K562 (cell line): Measurements from ENCODE around the gene TXNRD1. TPM values are rescaled to one million over a fixed set of nuclear protein-coding genes. Genes with fewer than 3 reads are reported as not detected.

ENCODE experiments used
- ATAC-seq: fragments of 200-7000 bp; cut with Tn5 transposase; 3 replicates; pipeline ENCODE4 v1.9.1; 2020; ENCODE audit warnings: moderate library complexity
- BruUV-seq: library from RNA; stranded (reverse); fragments of 400-500 nt; replicated peaks from 2 replicates; lab custom pipeline; 2021; lab: Mats Ljungman, UMichigan
- CTCF ChIA-PET: fragments of 300-600 bp; formaldehyde crosslinking; extraction: SDS; loops from one replicate; lab custom pipeline; 2021; ENCODE audit warnings: low intra/inter-chr PET ratio; lab: Yijun Ruan, JAX
- POLR2A ChIA-PET: fragments of 300-600, 350-650 bp; sonication (Branson Sonifier 250); formaldehyde crosslinking; extraction: SDS; loops from one replicate; lab custom pipeline; 2021; ENCODE audit warnings: antibody characterized with exemption, inconsistent platforms; lab: Yijun Ruan, JAX
- DNase-seq, 4 experiments: peaks; one replicate each; pipeline versions ENCODE4 v3.0.0 to v3.0.0-alpha.2; 2011 to 2018; ENCODE audit warnings: low spot score in 3 of 4, mixed read lengths in 3 of 4; ENCODE audit errors: extremely low read depth in 1 of 4
- FAIRE-seq: peaks from 2 replicates; lab custom pipeline; 2011; peaks lifted over from hg19 to GRCh38; lab: Jason Lieb, UNC
- H2AFZ ChIP-seq: 2 replicates; pipeline ENCODE4 v1.6.0; 2011; ENCODE audit warnings: low read depth, low read length, control low read depth, inconsistent platforms
- H3K27ac ChIP-seq: fragments of 200-600 bp; 3 replicates; pipeline ENCODE4 v1.8.0; 2011; ENCODE audit warnings: low read depth, mild to moderate bottlenecking, control low read depth, inconsistent platforms, low read length, moderate library complexity, mixed read lengths; ENCODE audit errors: extremely low read depth
- H3K27me3 ChIP-seq, 2 experiments: fragments of 300-600 bp in 1 of 2; 2 replicates in 1 of 2; 3 replicates in 1 of 2; pipeline versions ENCODE4 v1.6.0 to v1.8.0; 2011; ENCODE audit warnings: inconsistent platforms in 2 of 2, low read length in 2 of 2, mild to moderate bottlenecking in 1 of 2, mixed read lengths in 1 of 2, moderate library complexity in 1 of 2; ENCODE audit not compliant: control insufficient read depth in 2 of 2, insufficient read depth in 2 of 2
- H3K36me3 ChIP-seq: fragments of 300-600 bp; 3 replicates; pipeline ENCODE4 v1.8.0; 2011; ENCODE audit warnings: mild to moderate bottlenecking, low read length, inconsistent platforms; ENCODE audit not compliant: control insufficient read depth, insufficient read depth
- H3K4me1 ChIP-seq, 2 experiments: fragments of 200-600 bp in 1 of 2; replicated peaks in 1 of 2; 2 replicates in 1 of 2; 3 replicates in 1 of 2; pipeline versions ENCODE4 v1.5.1 to v1.8.0; 2011; ENCODE audit warnings: inconsistent platforms in 2 of 2, low read length in 2 of 2, mild to moderate bottlenecking in 1 of 2, mixed read lengths in 1 of 2, moderate library complexity in 1 of 2; ENCODE audit not compliant: control insufficient read depth in 2 of 2, insufficient read depth in 2 of 2
- H3K4me2 ChIP-seq: 2 replicates; pipeline ENCODE4 v1.6.1; 2011; ENCODE audit warnings: low read length, control low read depth, inconsistent platforms, mixed read lengths; ENCODE audit not compliant: insufficient read depth
- H3K4me3 ChIP-seq: fragments of 200-600 bp; sonication (generic), shearing (Covaris generic); 2 replicates; pipeline ENCODE4 v1.5.1; 2016; ENCODE audit warnings: control low read depth, inconsistent platforms
- H3K79me2 ChIP-seq: fragments of 200-600 bp; 3 replicates; pipeline ENCODE4 v1.8.0; 2011; ENCODE audit warnings: low read length, inconsistent platforms; ENCODE audit not compliant: control insufficient read depth, insufficient read depth
- H3K9ac ChIP-seq, 2 experiments: 2 replicates each; pipeline versions ENCODE4 v1.6.0 to v1.6.1; 2011; ENCODE audit warnings: low read depth in 2 of 2, low read length in 2 of 2, control low read depth in 1 of 2, inconsistent platforms in 1 of 2, mild to moderate bottlenecking in 1 of 2, mixed read lengths in 1 of 2; ENCODE audit not compliant: insufficient read depth in 1 of 2
- H3K9me1 ChIP-seq: one replicate; pipeline ENCODE4 v1.6.0; 2011; ENCODE audit warnings: inconsistent platforms, mild to moderate bottlenecking, low read length, moderate library complexity; ENCODE audit not compliant: control insufficient read depth, insufficient read depth
- H3K9me3 ChIP-seq: replicated peaks from 2 replicates; pipeline ENCODE4 v1.5.1; 2011; ENCODE audit warnings: low read depth, low read length, inconsistent platforms; ENCODE audit not compliant: control insufficient read depth, insufficient read depth
- H4K20me1 ChIP-seq: replicated peaks from 2 replicates; pipeline ENCODE4 v1.6.1; 2011; ENCODE audit warnings: low read length, inconsistent platforms, mixed read lengths; ENCODE audit not compliant: control insufficient read depth, insufficient read depth
- FOS ChIP-seq: IDR thresholded peaks from 3 replicates; pipeline ENCODE4 v1.6.1; 2011; ENCODE audit not compliant: insufficient read length; ENCODE audit errors: extremely low read depth
- NCOA1 ChIP-seq: fragments of 450-650 bp; IDR thresholded peaks from 2 replicates; pipeline ENCODE4 v1.6.1; 2016; ENCODE audit warnings: low read depth
- TSC22D4 ChIP-seq: fragments of 450-650 bp; IDR thresholded peaks from 2 replicates; pipeline ENCODE4 v1.6.1; 2016; ENCODE audit warnings: missing genetic modification characterization, missing biosample characterization, control low read depth
- U2AF2 ChIP-seq: fragments of 200-400 bp; formaldehyde crosslinking; optimal IDR thresholded peaks from 2 replicates; pipeline ENCODE3; 2017; ENCODE audit warnings: low read depth, mild to moderate bottlenecking, low read length
- WGBS: fragments of 100-300 bp; shearing (Covaris generic); methylation state at CpG from one replicate; pipeline ENCODE4 v1.1.6; 2016; ENCODE audit warnings: low coverage, mixed read lengths; ENCODE audit not compliant: insufficient coverage; ENCODE audit errors: missing lambda C conversion rate; 5-methylcytosine and 5-hydroxymethylcytosine counted together
- in situ Hi-C: fragments of 300-500 bp; cut with MboI; formaldehyde crosslinking; loops from 4 replicates; pipeline ENCODE4 v1.15.0; 2018; ENCODE audit warnings: inconsistent platforms, mixed read lengths
- intact Hi-C: fragments of 100-400 bp; cut with micrococcal nuclease; formaldehyde crosslinking; loops from 2 replicates; pipeline ENCODE4 v1.14.2; 2022
- polyA plus RNA-seq, 8 experiments: library from polyadenylated mRNA; depleted of rRNA in 4 of 8; stranded (reverse) in 5 of 8; unstranded in 3 of 8; fragments of >200 nt; fragmentation: Nextera tagmentation in 2 of 8; fragmentation: Illumina TruSeq in 1 of 8; extraction: Ambion mirVana in 2 of 8; extraction: Trizol in 1 of 8; gene quantifications; 2 replicates each; pipeline versions ENCODE4 v1.2.1 to v1.2.3, GENCODE V29; 2011 to 2014; ENCODE audit warnings: inconsistent platforms in 1 of 8, missing spikeins in 1 of 8
- total RNA-seq, 7 experiments: library from RNA; depleted of rRNA in 6 of 7; stranded (reverse); fragments of >200 nt in 6 of 7; fragmentation: Illumina TruSeq in 2 of 7; extraction: Trizol in 2 of 7; gene quantifications; 2 replicates each; pipeline versions ENCODE4 v1.2.1 to v1.2.3, GENCODE V29; 2011 to 2021; ENCODE audit warnings: low replicate concordance in 1 of 7
- TF ChIP-seq, protein P1 (sequence below): sonication (generic); formaldehyde crosslinking; IDR thresholded peaks from 2 replicates; pipeline ENCODE4 v1.5.0; 2020; ENCODE audit warnings: missing genetic modification reagents

Gene TXNRD1
- total and polyA plus RNA-seq, 9 of the 15 experiments (the other 6 are each of a cell fraction or from before 2014, with no cell fraction given), result 107 to 189 (median 146) TPM

DNA sequence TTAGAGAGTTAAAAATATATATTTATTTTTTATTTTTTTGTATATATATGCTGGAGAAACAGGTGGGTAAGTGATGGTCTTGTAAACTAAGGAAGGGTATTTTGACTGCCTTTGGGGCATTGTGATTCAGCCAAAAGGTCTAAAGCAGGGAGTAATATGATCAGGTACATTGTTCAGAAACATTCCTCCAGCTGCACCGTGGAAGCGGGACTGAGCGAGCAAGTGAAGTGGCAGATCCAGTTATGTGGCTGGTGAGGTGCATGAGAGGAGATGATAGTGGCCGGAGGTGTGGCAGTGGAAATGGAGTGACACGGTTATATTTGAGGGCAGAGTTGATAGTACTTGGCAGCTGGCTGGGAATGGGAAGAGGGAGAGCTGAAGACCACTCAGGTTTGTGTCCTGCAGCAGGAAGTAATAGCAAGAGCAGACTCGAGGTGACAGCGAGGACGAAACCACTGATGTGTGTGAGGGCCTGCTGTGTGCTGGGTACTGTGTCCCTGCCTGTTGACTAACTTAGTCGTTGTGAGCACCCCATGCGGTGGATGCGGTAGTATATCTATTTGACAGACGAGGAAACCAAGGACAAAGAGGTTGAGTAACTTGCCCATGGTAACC is 127.2 kb downstream of the TXNRD1 start:
- no TSS peak for BruUV-seq
- Histone ChIP-seq H4K20me1 (no peaks in the 10 kb centered on the region), H3K27ac (no peak overlapping the region; the same call in 2 of the 3 replicates), H2AFZ (no peak overlapping the region), H3K36me3 (peaks cover 86% of the 10 kb centered on the region), H3K4me3 (no peak overlapping the region), H3K9me3 (no peaks in the 10 kb centered on the region; the same call in 1 of the 2 replicates), H3K4me1 (no peaks in the 10 kb centered on the region), H3K9me1 (no peaks in the 10 kb centered on the region), H3K79me2 (peaks cover 8% of the 10 kb centered on the region; the same call in 1 of the 3 replicates), H3K27me3 (no peaks in the 10 kb centered on the region), H3K9ac (no peak overlapping the region), H3K4me2 (no peak overlapping the region)
- POLR2A ChIA-PET, result interaction anchor here (1.1 to 1.8 kb wide), 3 partner anchors 9 to 454 kb away, joined by 3 to 8 read pairs (median 3); no protein-coding TSS in a partner anchor
- TF ChIP-seq NCOA1 (no peak), FOS (no peak), U2AF2 (no peak), TSC22D4 (tag) (no peak)
- TF ChIP-seq, protein P1, sequence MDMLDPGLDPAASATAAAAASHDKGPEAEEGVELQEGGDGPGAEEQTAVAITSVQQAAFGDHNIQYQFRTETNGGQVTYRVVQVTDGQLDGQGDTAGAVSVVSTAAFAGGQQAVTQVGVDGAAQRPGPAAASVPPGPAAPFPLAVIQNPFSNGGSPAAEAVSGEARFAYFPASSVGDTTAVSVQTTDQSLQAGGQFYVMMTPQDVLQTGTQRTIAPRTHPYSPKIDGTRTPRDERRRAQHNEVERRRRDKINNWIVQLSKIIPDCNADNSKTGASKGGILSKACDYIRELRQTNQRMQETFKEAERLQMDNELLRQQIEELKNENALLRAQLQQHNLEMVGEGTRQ, result no peak
- CTCF ChIA-PET, result no interaction called here
- intact Hi-C loops (no loop called here), in situ Hi-C loops (no loop called here)
- no peak for FAIRE-seq
- no peak for DNase-seq
- no peak; the same call in 2 of the 3 replicates for ATAC-seq
- 85% methylated on average over 10 of the region's 12 CpGs for WGBS
